Suprapubic skin (tissue), 3 donors: Measurements from ENCODE around the gene ARHGAP19.
"Not testable (repeated sequence)": the region's sequence is repeated elsewhere in the genome, so short reads cannot be mapped to it uniquely, and the experiment has no call there.

ENCODE experiments used
- POLR2A ChIP-seq, 2 donors: fragments of 450-650 bp; IDR thresholded peaks; one replicate each; pipeline ENCODE4 v1.6.1; 2017; ENCODE audit warnings: antibody characterized with exemption in 2 of 2, mild to moderate bottlenecking in 2 of 2, moderate library complexity in 2 of 2
- TF ChIP-seq, protein P1 (sequence below), 2 donors: fragments of 200-600 bp in 1 of 2; fragments of 450-650 bp in 1 of 2; sonication (generic) in 1 of 2; IDR thresholded peaks; one replicate each; pipeline ENCODE4 v1.5.1; 2016 to 2019; ENCODE audit warnings: antibody characterized with exemption in 2 of 2, mild to moderate bottlenecking in 1 of 2, moderate library complexity in 1 of 2

DNA sequence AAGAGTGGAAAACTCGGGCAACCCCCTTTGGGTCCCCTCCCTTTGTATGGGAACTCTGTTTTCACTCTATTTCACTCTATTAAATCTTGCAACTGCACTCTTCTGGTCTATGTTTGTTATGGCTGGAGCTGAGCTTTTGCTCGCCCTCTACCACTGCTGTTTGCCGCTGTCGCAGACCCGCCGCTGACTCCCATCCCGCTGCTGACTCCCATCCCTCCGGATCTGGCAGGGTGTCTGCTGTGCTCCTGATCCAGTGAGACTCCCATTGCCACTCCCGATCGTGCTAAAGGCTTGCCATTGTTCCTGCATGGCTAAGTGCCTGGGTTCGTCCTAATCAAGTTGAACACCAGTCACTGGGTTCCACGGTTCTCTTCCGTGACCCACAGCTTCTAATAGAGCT, 2.4 kb downstream of the ARHGAP19 start:
- TF ChIP-seq, protein P1, sequence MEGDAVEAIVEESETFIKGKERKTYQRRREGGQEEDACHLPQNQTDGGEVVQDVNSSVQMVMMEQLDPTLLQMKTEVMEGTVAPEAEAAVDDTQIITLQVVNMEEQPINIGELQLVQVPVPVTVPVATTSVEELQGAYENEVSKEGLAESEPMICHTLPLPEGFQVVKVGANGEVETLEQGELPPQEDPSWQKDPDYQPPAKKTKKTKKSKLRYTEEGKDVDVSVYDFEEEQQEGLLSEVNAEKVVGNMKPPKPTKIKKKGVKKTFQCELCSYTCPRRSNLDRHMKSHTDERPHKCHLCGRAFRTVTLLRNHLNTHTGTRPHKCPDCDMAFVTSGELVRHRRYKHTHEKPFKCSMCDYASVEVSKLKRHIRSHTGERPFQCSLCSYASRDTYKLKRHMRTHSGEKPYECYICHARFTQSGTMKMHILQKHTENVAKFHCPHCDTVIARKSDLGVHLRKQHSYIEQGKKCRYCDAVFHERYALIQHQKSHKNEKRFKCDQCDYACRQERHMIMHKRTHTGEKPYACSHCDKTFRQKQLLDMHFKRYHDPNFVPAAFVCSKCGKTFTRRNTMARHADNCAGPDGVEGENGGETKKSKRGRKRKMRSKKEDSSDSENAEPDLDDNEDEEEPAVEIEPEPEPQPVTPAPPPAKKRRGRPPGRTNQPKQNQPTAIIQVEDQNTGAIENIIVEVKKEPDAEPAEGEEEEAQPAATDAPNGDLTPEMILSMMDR (IDR thresholded peaks at IDR 0.05) = not testable (repeated sequence)
- not testable (repeated sequence) for TF ChIP-seq POLR2A (IDR thresholded peaks at IDR 0.05)
